ENCODE data around the gene SERPINH1.
"Not testable (repeated sequence)": the region's sequence is repeated elsewhere in the genome, so short reads cannot be mapped to it uniquely, and the experiment has no call there.

SERPINH1 gene

DNA sequence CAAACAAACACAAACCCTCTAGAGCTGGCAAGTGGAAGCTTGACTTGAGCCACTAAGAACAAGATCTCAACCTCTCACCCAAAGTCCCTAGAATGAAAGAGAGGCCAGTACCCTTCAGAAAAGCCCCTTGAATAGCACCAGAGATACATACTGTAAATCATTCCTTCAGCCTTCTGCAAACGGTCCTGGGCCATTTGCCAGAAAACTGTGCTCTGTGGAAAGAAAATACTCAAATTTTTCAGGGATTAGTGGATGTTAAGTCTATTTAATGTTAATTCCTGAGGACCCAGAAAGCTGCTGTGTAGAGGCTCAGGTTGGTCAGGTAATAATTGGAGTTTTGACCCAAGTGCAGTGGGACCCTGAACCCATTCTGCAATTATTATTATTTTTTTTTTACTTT, 16.9 kb downstream of the SERPINH1 start:
- no peak for DNase-seq

DNA sequence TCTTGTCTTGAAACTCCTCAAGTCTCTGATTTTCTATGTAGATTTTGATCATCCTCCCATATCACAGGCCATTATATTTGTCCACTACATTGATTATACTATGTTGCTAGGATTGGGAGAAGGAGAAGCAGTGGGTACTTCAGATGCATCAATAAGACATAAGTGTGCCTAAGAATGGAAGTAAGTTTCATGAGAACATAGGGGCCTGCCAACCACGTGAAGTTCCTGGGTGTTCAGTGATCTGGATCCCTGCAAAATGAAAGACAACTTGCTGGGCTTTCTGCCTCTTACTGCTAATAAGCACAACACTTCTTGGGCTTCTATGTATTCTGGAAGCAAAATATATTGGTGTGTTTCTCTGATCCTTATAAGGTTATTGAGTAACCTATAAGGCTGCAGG, 17.8 kb downstream of the SERPINH1 start:
- DNase-seq, result no peak

DNA sequence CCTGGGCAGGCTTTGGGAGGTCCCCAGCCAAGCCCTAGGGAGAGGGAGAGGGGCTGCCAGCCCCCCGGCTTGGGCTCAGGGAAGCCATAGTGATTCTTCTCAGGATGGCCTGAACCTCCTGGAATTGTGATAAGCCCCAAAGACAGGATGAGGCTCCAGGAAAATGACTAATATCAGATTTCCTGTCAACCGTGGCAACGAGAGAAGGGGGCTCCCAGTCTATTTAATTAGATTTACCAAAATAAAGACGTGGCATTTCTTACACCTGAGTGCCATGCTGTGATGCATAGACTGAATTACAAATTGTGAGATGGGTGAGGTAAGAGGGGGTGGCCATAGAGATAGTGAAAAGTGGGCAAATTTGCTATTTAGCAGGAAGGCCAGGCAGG, 20.4 kb downstream of the SERPINH1 start:
- DNase-seq, result peak in 1 of 2 experiments; percentile 39

DNA sequence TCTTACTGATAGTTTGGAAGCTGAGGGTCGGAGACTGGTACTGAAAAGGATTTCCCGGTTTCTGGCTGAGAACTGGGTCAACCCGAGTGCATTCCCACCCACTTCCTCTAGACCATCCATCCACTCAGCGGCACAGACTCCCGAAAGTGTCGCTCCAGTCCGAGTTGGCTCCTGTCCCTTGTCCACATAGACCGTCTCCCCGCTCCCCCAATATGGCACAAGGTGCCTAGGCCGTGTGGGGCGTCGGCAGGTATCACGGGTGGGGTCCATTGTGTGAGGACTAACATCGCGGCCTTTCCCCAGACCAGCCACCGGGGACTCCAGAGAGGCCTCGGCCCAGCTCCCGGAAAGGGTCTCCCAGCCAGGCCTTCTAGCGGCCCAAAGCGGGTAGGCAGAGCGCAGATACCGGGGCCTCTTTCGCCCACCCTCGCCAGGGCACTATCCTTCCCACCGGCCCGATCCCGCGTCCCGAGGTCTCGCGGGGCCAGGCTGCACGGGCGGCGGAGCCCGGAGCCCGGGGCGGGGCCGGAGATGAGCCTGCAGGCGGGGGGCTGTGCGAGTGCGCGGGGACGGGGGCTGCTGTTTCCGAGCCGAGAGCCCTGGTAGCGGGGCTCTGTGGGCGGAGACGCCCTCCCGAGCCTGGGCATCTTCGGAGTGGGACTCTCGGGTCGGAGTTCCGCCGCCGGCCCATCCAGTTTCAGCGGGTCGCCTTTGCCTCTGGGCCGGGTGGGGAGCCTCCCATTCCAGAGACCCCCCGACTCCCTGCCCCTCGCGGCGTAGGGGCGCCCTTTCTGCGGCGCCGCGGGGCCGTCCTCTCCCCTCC, 21.1 kb downstream of the SERPINH1 start:
- peak; percentile 58 to 72 for DNase-seq

DNA sequence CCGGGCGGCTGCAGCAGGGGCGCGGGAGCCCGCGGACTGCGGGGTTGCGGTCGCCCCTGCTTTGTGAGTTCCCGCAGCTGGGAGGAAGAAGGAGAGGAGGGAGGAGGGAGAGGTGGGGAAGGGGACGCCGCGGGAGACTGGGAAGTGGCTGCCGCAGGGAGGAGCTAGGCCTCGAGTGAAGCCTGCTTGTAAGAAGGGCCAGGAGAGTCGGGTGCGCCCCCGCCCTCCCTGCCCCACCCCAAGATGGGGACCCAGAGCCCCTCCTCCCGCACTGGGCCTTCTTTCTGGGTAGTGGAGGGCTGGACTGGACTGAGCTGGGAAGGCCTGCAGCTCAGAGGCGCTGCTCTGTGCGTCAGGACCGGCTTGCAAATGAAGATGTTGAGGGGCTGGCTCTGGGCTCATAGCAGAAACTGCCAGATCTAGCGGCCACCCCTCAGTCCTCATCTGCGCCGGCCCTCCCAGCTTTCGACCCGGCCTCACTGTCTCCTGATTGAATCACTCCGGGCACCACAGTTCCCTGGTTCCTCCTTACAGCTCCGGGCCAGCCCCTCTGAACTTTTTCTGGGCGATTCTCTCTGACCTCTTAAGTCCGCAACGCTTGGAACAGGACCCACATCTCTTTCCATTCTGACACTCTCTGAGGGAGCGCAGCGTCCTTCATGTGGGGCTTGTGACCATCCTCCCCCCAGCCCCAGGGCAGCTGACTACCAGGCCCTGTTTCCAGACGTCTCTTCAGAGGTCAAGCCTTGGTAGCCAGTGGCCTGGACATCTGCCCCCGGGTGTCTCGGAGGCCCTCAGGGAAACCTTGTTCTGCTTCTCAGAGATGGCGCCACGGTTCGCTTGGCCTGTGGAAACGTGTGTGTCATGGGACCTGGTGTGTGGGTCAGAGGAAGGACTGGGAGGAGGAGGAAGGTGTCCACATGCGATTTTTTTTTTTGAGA, 21.9 kb downstream of the SERPINH1 start:
- peak; percentile 48 to 51 for DNase-seq

DNA sequence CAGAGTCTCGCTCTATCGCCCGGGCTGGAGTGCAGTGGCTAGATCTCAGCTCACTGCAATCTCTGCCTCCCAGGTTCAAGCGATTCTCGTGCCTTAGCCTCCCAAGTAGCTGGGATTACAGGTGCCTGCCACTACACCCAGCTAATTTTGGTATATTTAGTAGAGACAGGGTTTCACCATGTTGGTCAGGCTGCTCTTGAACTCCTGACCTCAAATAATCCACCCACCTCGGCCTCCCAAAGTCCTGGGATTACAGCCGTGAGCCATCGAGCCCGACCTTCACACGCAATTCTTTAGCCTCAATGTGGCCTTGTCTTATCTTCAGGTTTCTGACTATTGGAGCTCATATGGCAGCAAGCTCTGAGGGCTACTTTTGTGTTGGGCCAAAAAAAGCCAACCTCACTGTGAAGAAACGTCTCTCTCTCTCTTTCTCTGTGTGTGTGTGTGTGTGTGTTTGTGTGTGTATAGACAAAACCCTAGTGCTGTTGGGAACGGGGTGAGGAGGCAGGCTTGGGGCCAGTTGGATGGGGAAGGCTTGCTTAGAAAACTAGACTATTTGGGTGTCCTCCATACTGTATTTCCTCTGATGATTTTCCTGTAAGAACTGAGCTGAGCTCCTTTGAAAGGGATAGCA, 22.7 kb downstream of the SERPINH1 start:
- not testable (repeated sequence) for DNase-seq

DNA sequence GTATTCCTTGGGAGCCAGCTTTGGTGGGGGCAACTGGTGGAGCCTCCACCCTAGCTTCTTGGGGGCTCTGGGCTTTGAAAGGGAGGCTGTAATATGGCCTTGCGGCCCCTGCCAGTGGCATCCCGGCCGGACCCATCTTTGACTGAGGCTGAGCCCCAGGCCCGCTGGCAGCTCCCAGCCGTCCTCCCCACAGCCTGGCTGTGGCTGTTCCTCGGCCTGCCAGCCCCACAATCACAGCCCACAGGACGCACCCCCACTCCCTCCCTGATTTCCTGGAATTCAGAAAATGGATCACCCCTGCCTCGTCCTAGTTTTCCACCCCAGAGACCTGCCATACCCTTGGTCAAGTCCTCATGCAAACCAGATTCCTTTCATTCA, 23.2 kb downstream of the SERPINH1 start:
- no peak for DNase-seq

DNA sequence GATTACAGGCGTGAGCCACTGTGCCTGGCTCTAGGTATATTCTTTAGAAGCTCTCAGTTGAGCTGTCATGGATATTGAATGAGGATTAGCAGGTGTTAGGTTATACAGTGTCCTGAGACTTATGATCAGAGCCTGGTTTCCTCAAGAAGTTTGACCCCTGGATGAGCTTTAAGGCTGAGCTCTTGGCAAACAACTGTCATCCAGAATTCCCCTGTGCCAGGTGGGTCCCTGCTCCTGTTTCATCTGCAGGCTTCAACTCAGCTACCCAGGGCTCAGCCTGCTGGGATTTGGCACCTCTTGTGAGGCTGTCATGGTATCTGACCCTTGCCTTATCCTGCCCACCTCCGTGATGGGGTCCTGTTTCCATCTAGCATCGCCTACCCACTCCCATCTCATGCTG, 24.3 kb downstream of the SERPINH1 start:
- no peak for DNase-seq

DNA sequence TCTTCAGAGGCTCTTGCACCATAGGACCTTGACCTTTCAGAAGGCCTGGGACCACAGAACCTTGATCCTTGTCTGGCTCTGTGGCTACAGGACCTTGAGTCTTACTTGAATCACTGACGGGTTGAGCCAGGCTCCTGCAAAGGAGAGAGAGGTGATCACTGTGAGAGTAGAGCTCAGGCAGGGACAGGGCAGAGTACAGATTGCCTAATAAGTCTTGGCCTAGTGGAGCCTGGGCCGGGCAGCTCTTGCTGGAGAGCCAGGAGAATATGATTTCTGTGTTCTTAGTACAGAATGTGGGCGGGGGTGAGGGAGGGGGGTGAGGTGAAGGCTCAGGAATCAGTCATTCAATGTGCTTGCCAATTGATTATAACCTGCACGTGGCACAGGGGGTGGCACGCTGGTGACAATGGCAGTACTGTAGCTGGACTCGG, 26.0 kb downstream of the SERPINH1 start:
- DNase-seq, result no peak

DNA sequence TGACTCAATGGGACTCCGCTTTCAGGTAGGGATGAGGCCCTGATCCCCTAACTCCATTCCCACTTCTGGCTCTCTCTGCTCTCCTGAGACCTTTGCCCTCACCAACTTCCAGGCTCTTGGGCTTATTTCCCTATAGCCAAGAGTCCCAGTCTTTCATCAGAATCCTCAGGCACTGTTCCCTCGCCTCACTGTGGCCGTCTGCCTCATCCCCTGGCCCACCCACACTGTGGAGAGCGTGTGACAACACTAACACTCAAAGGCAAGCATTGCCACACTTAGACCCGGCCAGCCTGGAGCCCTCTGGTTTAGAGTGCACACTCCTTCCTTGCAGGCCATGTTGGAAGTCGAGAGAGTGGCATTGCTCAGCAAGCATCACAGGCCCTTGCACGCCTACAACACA, 27.0 kb downstream of the SERPINH1 start:
- DNase-seq, result no peak

DNA sequence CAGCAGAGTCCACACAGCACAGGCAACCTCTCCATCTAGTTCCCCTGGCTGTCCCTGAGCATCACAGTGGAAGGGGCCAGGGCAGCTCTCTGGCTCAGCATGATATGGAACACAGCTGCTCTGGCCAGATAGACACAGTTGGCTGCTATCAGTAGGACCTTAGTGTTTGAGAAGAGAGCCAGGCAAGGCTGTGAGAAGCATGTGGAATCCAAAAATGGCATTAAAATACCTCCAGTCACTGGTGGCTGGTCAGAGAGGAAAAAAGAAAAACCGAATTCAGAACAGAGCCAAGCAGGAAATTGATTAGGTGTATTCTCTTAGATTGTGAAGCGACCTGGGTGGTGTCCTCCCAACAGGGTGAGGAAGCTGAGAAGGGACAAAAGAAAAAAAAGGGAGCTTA, 27.9 kb downstream of the SERPINH1 start:
- no peak for DNase-seq

DNA sequence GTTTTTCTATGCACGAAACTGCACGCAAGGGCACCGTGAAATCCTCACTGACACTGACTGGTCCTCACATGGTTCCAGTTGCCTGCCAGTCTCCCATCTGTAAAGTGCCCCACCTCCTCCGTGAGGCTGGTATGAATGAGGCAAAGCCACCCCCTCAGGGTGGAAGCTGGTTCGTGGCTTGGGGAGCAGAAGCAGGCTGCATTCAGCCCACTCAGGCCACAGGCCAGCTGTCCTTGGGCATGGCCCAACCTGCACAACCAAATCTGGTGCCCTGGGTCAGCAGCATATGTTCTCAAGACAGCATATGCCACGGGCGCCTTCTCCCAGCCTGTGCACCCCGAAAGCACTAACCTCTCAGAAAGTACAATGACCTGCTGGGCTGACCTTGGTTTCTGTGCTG, 29.3 kb downstream of the SERPINH1 start:
- DNase-seq, result no peak

DNA sequence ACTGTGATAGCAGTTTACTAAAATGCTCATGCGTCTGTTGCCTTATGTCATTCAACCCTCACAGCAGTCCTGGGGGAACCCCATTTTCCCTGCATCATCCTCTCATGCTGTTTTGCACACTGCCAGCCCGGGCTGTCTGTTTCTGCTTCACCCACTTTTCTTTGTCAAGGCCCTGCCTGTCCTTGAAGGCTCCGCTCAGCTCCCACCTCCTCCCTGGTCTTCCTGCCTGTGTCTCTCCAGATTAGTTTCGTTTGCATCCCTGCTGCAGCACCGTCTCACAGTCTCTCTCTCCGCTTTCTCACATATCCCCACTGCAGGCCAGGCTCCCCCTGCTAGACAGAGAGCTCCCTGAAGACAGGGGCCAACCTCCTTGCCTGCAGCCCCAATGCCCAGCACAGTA, 29.9 kb downstream of the SERPINH1 start:
- DNase-seq, result no peak

DNA sequence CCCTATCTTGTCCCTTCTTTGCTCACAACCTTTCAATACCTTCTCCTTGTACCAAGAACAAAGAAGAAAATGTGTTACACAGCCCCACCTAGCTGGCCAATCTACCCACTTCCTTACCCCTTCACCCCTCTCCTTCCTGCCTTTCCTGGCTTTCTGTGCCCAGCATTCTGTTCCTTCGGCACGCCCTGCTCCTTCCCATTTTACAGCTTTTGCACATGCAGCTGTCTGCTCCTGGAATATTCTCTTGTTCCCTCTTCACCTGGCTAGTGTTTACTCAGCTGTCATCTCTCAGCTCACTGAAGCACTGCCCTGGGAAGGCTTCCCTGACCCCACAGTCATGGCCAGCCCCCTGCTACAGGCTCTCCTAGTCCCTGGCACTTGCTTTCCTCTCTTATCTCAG, 30.7 kb downstream of the SERPINH1 start:
- DNase-seq, result no peak

DNA sequence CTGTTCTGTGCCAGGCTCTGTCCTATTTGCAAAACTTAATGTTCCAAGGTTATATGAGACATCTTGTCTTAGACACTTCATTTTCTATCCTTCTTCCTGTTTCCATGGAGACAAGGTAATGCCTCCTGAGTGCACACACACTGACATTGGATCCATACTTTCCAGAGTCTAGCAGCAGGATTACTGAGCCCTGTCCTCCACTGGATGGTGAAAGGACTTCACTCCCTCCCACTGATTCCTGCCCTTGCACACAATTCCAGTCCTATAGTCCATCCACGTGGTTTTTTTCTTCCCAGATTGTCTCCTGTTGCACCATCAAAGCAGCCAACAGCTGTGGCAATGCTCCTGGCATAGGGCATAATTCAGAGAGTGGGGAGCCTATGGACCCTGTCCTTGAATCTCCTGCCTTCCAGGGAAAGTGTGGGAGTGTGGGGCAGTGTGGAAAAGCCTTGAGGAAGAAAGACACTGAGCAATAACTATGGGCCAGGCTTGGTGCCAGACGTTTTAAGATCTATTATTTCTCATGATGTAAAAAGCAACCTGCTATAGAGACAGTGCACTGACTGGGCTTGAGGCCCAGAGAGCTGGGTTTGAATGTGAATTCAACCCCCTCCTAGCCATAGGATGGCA, 31.3 kb downstream of the SERPINH1 start:
- no peak for DNase-seq

DNA sequence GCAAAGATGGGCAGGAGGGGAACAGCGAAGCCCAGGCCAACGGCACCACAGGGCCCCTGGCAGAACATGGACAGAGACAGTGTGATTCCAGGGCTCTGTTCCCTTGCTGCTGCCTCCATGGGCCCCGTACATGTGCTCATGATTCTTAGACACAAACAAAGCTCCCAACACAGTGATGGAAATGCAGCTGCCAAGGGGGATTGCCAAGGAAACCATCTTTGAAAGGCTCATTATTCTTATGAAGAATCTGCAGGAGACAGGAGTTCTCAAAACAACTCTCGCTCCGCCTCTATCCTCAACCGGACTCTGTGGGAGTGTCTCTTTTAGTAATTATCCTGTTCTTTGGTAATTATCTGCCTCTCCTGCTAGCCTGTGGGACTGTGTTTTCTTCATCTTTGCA, 32.2 kb downstream of the SERPINH1 start:
- DNase-seq, result no peak

DNA sequence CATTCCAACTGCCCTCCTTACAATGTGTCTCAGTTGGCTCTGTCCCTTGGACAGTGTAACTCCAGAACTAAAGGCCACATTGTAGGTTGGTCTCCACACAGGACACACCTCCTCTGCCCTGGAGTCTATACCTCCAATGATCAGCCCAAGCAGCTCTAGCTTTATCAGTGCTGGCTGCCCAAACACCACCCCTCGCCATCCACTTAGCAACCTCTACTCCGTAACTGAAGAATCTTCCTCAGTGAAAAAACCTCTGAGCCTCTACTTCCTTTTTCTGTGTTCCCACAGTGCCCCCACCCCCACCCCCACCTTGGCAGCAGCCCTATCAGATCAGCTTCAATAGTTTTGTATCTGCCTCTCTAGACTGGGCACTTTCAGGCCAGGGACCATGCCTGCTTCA, 33.4 kb downstream of the SERPINH1 start:
- DNase-seq, result no peak

DNA sequence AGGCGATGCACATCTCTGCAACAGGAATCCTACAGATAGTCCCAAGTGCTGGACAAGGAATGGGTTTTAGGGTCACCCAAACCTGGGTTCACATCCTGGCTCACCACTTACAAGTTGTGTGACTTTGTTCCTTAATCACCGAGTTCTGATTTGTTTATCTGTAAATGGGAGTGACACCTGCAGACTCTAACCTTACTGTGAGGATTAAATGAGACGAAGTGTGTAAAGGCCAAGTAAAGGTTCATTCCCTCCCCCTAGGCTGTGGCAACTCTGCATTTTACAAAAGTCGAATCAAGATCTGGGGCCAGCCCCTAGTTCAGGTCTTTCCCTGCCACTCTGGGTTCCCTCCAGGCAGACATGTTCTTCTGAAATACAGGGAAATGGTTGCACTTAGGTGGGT, 34.9 kb downstream of the SERPINH1 start:
- no peak for DNase-seq

DNA sequence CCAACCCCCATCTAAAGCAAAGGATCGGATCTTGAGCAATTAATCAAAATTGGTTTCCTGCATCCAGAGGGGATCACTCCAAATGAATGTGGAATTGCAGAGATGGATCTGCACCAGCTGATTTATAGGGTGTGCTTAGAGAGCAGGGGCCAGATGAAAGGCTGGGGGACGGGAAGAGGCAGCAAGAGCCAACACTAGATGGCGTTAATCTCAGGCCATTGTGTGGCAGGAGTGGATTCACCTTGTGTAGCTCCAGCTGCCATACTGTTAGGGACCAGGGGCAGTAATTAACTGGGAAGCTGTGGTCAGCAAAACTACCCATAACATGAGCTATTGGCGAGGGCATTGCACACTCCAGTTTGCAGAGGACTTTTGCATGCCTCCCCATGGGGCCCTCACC, 35.6 kb downstream of the SERPINH1 start:
- DNase-seq, result peak; percentile 38 to 40

DNA sequence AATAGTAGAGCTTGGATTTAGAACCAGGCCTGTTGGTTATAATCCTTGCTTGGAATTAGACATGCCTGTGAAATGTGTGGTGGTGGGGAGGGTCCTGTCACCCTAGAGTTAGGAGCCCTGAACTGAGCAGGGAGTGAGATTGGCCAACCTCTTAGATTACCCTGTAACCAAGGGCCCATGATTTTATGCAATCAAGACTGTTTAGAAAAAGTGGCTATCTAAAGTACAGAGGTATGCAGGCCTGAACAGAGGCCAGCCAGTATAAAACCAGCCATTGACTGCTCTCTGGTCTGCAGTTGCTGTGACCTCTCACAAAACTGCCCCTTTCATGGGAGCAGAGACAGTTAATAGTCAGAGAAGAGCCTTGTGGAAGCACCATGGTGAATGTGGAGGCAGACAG, 36.2 kb downstream of the SERPINH1 start:
- DNase-seq, result no peak

DNA sequence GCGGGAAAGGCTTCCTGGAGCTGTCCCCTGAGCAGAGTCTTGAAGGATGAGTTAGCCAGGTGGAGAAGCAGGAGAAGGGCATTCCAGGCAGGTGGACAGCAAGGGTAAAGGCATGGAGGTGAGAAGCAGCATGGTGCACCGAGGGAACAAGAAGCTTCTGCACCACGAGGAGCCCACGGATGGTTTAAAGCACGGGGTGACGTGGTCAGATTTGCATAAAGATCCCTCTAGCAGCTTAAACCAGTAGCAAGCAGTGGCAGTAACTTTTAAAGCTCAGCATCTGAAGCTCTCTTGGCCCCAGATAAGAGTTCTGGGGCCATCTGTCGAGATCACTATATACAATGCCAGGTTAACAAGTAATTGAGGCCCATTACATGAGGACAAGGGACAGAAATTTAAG, 36.8 kb downstream of the SERPINH1 start:
- DNase-seq, result no peak

DNA sequence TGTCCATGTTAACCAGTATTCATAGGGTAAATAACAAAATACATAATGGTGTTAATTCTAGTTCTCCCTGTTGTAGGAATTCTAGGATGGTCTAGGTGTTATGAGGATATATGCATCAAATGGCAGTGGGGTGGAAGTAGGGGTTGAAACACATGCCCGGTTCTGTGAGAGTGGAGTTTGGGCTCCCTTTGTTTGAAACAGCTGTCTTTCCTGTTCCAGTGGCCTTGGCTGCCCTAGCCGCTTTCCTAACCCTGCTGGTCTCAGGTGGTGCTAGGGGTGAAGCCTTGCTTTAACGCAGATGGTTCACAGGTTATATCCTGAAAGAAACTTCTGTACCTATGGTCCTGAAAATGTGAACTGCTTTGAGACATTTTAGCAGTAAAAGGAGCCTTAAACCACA, 38.3 kb downstream of the SERPINH1 start:
- DNase-seq, result no peak

DNA sequence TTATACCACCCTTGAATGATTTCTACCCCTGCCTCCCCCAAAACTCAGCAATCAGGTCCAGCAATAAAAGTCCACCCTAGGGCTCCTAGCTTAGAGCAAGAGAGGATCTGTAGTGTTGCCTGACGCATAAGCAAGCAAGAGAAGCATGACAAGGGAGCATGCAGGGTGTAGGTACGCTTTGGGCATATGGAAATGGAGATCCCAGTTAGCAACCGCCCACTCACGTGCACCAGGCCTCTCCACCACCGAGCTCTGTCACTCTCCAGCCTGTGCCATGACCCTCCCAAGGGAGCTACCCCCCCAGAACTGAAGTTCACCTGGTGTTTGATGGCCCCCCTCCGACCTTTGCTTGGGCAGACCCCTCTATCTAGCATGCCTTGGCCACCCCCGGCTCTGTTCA, 39.4 kb downstream of the SERPINH1 start:
- DNase-seq, result no peak
